GM06990 (cell line): Measurements from ENCODE around the gene SHISA2.

Experiments used
- DNase-seq: peaks from one replicate; pipeline ENCODE4 v3.0.0-alpha.2; 2011; ENCODE audit not compliant: insufficient read length; ENCODE audit errors: extremely low read depth
- H3K27me3 ChIP-seq: replicated peaks from 2 replicates; pipeline ENCODE4 v1.6.0; 2011; ENCODE audit warnings: low read length; ENCODE audit not compliant: control insufficient read depth, insufficient read depth
- H3K36me3 ChIP-seq: 2 replicates; pipeline ENCODE4 v1.5.1; 2011; ENCODE audit warnings: low read length; ENCODE audit not compliant: control insufficient read depth, insufficient read depth
- H3K4me3 ChIP-seq: replicated peaks from 2 replicates; pipeline ENCODE4 v1.5.1; 2011; ENCODE audit warnings: low read depth, mild to moderate bottlenecking, control low read depth, low read length
- CTCF ChIP-seq: IDR thresholded peaks from 2 replicates; pipeline ENCODE4 v1.5.1; 2011; ENCODE audit warnings: low read length, control low read depth, mild to moderate bottlenecking, inconsistent platforms; ENCODE audit not compliant: insufficient read depth, poor library complexity, severe bottlenecking

SHISA2 gene

GRCh38 chr13:26030331-26030730 is 21.5 kb downstream of the SHISA2 start:
- no peaks in the 10 kb centered on the region; the same call in 1 of the 2 replicates for H3K27me3 ChIP-seq
- no peak overlapping the region for H3K4me3 ChIP-seq
- no peak for DNase-seq
- no peak for TF ChIP-seq CTCF
- H3K36me3 ChIP-seq = no peaks in the 10 kb centered on the region

GRCh38 chr13:26029581-26030136 is 22.2 kb downstream of the SHISA2 start:
- H3K27me3 ChIP-seq = no peaks in the 10 kb centered on the region; the same call in 1 of the 2 replicates
- H3K4me3 ChIP-seq = no peak overlapping the region
- H3K36me3 ChIP-seq = no peaks in the 10 kb centered on the region
- DNase-seq = no peak
- TF ChIP-seq CTCF = no peak

GRCh38 chr13:26026211-26026610 is 25.6 kb downstream of the SHISA2 start:
- Histone ChIP-seq H3K36me3 (no peaks in the 10 kb centered on the region), H3K4me3 (no peak overlapping the region), H3K27me3 (no peaks in the 10 kb centered on the region; the same call in 1 of the 2 replicates)
- no peak for DNase-seq
- TF ChIP-seq CTCF = no peak

DNA sequence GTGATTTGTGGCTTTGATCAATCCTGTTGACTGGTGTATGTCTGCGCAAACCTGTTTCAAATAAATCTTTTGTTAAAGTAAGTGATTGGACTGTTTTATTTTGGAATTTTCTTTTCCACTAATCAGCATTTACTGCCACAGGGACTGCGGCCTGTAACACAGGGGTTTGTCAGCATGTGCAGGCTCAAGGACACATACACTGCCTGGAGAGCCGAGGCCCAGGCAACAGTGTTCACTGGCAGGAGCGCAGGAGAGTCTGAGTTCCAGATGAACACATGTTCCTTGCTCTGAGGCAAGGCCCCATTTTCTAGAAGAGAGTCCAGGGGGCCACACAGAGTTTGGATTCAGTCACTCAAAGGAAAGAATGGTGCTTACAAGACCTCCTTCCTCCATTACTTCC is 26.0 kb downstream of the SHISA2 start:
- Histone ChIP-seq H3K27me3 (no peaks in the 10 kb centered on the region; the same call in 1 of the 2 replicates), H3K36me3 (no peaks in the 10 kb centered on the region), H3K4me3 (no peak overlapping the region)
- no peak for TF ChIP-seq CTCF
- no peak for DNase-seq

GRCh38 chr13:26025196-26025595 is 26.6 kb downstream of the SHISA2 start:
- Histone ChIP-seq H3K27me3 (no peaks in the 10 kb centered on the region; the same call in 1 of the 2 replicates), H3K36me3 (no peaks in the 10 kb centered on the region), H3K4me3 (no peak overlapping the region)
- DNase-seq = no peak
- no peak for TF ChIP-seq CTCF

GRCh38 chr13:26024558-26024957 is 27.3 kb downstream of the SHISA2 start:
- no peak for DNase-seq
- Histone ChIP-seq H3K4me3 (no peak overlapping the region), H3K27me3 (no peaks in the 10 kb centered on the region; the same call in 1 of the 2 replicates), H3K36me3 (no peaks in the 10 kb centered on the region)
- TF ChIP-seq CTCF = no peak
